Stimulated activated CD8-positive, alpha-beta memory T cell treated with anti-CD3 and anti-CD28 coated beads, Interleukin-4, amount 100 ng/mL, for 24 hours (primary cell): ENCODE data around the gene MEMO1.
"Not testable (repeated sequence)": the region's sequence is repeated elsewhere in the genome, so short reads cannot be mapped to it uniquely, and the experiment has no call there.

Experiments used
- DNase-seq: peaks from one replicate; pipeline ENCODE4 v3.0.0-alpha.2; 2020; ENCODE audit warnings: low read depth

Gene MEMO1

DNA sequence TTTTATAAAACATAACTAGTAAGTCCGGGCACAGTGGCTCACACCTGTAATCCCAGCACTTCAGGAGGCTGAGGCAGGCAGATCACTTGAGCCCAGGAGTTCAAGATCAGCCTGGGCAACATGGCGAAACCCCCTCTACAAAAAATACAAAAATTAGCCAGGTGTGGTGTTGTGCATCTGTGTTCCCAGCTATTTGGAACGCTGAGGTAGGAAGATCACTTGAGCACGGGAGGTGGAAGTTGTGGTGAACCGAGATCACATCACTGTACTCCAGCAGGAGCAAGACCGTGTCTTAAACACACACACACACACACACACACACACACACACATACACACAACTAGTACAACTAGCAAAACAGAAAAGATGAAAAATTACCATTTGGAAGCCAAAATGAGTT lies 103.3 kb downstream of the MEMO1 start:
- not testable (repeated sequence) for DNase-seq

DNA sequence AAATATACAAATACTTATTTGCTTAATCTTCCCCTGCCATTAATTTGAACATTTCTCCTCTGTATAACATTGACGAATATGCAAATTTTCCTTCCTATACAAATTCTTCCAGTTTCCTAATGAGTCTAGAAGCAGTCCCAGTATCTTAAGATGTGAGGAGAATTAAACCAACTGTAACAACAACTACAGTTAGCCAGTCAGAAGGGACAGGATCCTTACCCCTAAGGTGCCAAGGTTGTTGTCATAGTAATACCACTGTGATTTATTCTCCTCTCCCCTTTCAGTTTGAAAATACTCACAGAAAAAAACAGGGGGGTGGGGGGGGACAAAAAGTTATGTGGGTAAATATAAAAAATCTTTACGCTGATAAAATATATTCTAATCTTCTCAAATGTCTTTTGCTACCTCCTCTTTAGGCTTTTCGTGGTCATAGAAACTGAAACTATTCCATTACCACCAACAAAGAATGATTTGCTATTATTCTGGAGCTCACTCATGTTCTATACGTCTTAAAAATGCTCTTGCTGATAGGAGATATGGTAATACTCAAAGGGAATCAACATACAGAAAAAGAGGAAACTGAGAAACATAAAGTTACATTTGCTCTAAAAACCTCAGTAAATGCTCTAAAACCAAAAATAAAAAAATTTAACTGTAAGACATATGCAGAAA lies 107.6 kb downstream of the MEMO1 start:
- DNase-seq: no peak

DNA sequence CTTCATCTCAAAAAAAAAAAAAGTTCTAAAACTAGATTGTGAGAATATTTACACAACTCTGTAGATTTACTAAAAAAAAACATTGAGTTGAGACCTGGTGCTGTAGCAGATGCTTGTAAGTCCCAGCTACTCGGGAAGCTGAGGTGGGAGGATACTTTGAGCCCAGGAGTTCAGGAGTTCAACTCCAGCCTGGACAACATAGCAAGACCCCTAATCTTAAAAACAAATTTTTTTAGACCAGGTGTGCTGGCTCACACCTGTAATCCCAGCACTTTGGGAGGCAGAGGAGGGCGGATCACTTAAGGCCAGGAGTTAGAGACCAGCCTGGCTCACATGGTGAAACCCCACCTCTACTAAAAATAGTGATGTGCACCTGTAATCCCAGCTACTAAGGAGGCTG lies 108.9 kb downstream of the MEMO1 start:
- DNase-seq: no peak

DNA sequence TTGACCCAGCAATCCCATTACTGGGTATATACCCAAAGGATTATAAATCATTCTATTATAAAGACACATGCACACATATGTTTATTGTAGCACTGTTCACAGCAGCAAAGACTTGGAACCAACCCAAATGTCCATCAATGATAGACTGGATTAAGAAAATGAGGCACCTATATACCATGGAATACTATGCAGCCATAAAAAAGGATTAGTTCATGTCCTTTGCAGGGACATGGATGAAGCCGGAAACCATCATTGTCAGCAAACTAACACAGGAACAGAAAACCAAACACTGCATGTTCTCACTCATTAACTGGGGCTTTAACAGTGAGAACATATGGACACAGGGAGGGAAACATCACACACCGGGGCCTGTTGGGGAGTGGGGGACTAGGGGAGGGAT lies 110.7 kb downstream of the MEMO1 start:
- DNase-seq: not testable (repeated sequence)

DNA sequence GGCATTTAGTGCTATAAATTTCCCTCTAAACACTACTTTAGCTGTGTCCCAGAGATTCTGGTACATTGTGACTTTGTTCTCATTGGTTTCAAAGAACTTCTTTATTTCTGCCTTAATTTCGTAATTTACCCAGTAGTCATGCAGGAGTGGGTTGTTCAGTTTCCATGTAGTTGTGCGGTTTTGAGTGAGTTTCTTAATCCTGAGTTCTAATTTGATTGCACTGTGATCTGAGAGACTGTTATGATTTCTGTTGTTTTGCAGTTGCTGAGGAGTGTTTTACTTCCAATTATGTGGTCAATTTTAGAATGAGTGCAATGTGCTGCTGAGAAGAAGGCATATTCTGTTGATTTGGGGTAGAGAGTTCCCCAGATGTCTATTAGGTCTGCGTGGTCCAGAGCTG lies 112.5 kb downstream of the MEMO1 start:
- DNase-seq: not testable (repeated sequence)

DNA sequence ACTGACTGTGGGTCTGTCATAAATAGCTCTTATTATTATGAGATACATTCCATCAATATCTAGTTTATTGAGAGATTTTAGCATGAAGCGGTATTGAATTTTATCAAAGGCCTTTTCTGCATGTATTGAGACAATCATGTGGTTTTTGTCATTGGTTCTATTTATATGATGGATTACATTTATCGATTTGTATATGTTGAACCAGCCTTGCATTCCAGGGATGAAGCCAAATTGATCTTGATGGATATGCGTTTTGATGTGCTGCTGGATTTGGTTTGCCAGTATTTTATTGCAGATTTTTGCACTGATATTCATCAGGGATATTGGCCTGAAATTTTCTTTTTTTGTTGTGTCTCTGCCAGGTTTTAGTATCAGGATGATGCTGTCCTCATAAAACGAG lies 113.5 kb downstream of the MEMO1 start:
- not testable (repeated sequence) for DNase-seq

DNA sequence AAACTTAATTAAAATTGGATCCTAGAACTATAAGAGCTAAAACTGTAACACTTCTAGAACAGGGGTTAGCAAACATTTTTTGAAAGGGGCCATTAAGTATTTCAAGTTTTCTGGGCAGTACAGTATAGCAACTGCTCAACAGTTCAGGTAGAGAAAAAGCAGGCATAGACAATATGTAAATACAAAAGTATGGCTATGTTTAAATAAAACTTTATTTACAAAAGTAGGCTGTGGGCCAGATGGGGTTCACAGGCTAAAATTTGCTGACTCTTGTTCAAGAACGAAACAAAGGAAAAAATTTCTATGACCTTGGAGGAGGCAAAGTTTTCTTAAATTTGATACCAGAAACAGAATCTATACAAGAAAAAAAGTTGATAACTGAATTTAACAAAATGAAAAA lies 114.5 kb downstream of the MEMO1 start:
- no peak for DNase-seq

DNA sequence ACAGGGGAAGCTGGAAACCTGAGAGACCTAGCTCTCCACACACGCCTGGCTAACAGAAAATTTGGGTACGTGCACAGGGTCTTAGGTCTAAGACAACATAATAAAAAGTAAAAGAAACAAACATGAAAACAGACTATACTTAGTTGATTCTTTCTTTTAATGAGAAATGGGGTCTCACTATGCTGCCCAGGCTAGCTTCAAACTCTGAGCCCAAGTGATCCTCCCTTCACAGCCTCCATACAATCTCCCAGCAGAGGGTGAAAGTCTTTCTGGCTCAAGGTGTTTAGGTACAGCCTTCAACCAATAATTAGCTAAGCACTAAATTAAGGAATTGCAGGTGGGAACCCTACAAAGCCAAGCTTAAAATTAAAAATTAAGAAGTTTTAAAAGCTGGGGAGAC lies 116.2 kb downstream of the MEMO1 start:
- DNase-seq: no peak

DNA sequence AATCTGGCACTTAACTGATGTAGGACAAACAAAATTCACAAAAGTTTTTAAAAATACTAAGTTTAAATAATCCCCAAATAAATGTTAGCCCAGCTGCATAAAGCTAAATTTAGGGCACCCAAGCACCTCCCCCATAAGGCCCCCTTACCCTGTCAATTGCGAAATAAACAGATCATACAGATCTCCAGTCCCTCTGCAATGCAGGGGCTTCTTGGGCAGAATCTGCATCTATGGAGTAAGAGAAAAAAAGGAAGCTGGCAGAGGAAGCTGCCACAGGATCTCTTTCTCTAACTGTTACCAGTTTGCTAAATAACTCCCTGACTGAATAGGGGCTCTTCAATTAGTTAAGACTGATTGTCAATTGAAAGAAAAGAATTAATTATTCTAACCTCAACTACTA lies 117.7 kb downstream of the MEMO1 start:
- DNase-seq: no peak

DNA sequence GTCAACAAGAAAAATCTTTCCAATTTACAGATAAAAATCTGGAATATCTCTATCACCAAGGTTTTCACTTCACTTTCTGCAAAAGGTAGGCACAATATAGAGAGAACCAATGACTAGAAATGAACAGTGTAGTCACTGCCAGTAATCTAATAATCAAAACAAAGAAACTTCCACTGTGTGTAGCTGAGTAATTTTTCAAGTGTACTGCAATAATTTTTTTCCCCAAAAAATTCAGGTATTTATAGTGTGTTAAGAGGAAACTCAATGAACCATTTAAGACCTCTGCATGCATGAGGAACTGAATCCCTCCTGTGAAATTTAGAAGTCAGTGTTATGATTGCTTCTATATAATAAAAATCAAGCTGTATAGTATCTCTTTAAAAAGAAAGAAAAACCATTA lies 121.8 kb downstream of the MEMO1 start:
- no peak for DNase-seq

DNA sequence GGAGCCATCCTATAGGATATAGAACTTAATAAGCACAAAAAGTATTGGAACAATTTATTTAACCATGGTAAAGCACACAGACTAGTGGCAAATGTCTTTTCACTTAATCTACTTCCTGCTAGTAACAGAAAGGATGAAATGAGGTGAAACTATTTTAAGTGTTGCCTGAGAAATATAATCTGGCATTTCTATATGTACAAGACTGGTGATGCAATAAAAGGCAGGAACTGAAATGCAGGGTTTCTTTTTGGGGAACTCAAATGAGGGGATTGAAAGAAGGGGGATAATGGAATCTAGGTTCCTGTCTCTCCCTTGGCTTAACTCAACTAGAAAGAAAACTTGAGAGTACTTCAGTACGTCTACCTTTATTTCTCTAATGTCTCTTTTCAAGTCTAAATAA lies 122.3 kb downstream of the MEMO1 start:
- DNase-seq: no peak

DNA sequence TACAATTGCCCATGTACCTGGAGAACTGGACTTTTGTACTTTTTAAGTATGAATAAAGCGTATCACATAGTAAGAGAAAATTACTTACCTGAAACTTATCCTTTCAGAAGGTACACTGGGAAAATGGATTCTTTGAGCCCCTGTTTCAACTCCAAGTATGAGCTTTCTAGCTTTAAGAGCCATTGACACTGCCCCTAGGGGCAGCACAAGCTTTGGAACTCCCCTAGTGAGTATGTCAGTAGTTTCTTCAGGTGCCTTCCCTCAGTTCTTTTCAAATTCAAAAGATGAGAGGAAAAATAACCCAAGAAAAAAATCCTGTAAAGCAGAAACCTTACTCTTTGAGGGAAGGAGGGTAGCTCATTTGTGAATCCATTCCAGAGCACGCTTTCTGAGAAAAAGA lies 124.1 kb downstream of the MEMO1 start:
- no peak for DNase-seq

DNA sequence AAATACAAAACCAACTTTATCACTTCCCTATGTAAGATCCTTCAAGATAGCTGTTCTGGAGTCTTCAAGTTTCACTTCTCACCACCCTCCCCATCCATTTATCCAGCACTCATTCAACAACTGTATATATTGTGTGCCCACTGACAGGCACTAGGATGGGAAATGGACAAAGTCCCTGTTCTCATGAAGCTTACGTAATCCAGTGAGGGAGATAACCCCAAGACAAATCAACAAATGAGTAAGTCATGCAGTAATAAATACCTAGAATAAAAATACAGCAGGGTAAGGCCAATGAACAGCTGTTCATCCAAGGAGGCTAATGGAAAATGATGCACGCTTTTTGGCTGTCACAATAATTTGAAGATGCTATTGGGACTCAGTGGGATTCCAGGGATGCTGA lies 133.8 kb downstream of the MEMO1 start:
- DNase-seq: no peak

DNA sequence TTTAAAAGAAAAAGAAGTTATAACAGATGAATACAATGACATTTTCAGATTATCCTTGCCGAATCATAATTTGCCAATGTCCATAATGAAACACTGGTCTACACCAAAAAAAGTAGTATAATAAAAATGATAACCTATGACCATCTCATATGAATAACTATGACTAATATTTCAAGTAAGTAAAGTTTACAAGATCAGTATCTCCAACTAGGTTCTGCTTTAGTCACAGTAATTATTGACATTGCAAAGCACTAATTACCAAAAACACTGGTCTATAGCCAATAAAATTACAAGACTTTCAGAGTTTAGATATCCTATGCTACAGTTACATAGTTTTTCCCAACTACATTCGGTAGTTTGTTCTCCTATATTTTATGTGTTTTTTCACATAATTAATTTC lies 136.7 kb downstream of the MEMO1 start:
- no peak for DNase-seq

DNA sequence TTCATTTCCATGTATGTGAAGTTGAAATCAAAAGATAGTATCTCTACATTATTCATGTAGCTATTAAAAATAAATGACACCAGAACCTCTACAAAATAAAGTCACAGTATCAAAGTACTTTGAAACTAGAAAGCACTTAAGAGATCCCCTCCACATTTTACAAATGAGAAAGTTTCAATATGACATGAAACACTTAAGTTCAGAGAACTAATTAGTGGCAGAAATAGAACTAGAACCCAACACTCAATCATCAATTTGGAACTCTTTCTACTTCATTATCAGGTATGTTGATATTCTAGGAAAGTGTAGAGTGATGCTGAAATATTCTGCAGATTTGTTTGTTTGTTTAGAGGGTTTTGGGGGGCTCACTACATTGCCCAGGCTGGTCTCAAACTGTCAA lies 145.6 kb downstream of the MEMO1 start:
- DNase-seq: no peak

DNA sequence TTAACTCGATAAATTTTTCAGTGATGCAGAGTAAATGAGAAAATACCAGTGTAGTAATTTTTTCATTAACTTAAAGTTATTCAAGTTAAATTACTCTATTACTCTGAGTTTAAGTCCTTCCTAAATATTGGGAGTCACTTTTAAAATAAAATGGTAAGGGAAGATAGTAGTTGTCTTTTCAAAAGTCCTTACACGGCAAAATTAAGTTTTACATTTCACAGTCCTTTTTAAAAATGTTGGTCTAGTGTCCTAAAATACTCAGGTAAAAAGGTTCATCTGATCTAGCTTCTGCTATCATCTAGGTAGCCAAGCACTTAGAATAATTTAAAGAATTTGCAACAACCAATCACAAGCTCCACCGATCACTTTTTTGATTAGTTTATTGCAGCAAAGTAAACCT lies 146.9 kb downstream of the MEMO1 start:
- no peak for DNase-seq

DNA sequence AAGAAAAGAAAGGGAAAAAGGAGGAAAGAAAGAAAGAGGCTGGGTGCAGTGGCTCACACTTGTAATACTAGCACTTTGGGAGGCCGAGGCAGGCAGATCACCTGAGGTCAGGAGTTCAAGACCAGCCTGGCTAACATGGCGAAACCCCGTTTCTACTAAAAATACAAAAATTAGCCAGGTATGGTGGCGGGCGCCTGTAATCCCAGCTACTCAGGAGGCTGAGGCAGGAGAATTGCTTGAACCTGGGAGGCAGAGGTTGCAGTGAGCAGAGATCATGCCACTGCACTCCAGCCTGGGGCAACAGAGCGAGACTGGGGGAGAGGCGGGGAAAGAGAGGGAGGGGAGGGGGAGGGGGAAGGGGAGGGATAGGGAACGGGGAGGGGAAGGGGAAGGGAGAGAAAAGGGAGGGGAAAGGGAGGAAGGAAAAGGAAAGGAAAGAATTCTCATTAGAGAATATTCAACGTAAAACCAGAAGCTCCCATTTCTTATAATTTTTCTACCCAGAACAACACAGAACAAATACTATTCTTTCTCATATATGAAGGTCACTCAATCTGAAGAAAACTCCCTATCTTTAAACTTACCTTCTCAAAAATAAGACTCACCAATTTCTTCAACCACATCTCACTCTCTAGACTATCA lies 147.7 kb downstream of the MEMO1 start:
- DNase-seq: not testable (repeated sequence)

DNA sequence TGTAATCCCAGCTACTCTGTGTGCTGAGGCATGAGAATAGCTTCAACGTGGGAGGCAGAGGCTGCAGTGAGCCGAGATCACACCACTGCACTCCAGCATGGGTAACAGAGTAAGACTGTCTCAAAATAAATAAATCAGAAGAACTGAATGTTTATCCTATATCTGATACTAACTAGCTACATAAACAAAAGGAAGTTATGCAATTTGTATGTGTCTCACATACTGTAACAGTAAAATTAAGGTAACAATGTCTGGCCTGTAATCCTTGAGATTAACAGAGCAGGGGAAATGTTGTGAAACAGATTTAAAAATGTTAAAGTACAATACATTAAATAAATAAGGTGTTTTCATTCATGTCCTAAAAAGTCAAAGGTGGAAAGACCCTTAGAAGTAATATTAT lies 150.8 kb downstream of the MEMO1 start:
- DNase-seq: no peak

DNA sequence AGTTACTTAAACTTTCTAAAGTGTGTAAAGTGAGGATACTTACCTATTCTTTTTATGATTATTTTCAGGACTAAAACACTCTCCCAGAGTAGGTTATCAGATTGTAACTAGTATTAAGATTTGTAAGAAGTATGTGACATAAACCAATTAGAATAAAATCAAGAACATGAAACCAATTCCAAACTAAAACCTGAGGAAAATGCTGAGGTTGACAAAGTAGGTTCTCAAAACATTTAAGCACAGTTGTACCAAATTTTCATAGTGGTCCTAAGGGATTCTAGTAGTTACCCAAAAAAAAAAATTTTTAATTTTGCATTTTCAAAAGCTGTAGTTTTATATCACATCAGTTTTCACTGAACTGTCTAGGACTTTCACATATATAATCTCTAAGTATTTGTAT lies 157.3 kb downstream of the MEMO1 start:
- DNase-seq: no peak

DNA sequence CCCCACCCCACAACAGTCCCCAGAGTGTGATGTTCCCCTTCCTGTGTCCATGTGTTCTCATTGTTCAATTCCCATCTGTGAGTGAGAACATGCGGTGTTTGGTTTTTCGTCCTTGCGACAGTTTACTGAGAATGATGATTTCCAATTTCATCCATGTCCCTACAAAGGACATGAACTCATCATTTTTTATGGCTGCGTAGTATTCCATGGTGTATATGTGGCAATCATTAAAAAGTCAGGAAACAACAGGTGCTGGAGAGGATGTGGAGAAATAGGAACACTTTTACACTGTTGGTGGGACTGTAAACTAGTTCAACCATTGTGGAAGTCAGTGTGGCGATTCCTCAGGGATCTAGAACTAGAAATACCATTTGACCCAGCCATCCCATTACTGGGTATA lies 168.7 kb downstream of the MEMO1 start:
- DNase-seq: not testable (repeated sequence)

DNA sequence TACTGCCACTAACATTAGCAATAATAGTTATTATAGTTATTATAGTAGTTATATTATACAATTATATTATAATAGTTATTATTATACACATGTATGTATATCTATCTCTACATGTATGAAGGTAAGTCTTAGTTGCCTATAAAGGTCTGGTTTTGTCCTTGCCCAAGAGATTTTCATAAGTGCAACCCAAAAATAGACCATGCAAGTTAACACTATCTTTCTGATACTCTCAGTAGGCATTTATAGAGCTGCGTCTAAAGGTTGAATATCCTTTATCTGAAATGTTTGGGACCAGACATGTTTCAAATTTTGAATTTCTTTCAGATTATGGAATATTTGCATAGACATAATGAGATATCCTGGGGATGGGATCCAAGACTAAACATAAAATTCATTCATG lies 175.4 kb downstream of the MEMO1 start:
- no peak for DNase-seq

DNA sequence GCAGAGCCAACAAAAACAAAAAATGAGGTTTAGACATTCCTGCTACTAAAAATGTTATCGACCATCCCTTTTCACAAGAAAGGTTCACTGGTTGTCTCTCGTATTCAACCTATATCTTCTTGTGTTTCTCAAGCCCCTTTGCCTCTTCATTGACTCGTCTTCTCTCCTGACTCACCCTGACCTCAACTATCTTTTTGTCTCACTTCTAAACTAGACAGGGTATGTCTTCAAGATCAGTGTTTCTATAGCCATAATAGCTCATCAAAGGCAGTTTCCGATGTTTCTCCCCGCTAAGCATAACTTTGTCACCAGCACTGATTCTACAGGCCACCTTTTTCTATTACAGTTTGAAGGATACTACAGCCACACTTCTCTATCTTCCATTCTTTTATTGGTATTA lies 178.4 kb downstream of the MEMO1 start:
- DNase-seq: no peak

DNA sequence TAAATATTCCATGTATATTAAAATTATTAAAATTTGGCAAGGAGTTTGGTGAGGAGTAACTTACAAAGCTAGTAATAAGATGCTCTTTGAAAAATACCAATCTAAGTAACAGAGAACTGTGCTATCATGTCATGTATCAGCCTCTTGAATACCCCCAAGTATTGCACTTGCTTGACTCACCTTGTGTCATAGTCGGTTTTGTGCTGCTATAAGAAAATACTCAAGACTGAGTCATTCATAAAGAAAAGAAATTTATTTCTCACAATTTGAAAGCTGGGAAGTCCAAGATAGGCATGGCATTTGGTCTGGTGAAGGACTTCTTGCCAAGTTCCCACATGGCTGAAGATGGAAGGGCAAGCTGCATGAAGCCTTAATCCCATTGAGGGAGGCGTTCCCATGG lies 179.2 kb downstream of the MEMO1 start:
- no peak for DNase-seq

DNA sequence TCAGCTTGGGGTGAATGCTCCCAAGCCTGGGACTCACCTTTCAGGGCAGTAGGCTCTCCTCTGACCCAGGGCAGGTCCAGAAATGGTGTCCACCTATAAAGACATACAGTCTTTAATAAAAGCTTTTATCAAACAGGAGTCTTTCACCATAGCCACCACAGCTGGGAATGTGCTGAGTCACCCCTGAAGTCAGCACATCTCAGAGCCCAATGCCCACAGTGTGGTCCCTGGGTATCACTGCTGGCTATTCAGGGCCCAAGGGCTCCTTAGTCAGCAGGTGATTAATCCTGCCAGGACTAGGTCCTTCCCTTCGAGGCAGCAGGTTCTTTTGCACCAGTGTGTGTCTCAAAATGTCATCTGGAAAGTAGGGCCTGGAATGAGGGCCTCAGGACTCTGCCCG lies 181.9 kb downstream of the MEMO1 start:
- DNase-seq: no peak
